ENCODE data around the gene PLCB4. TPM values are rescaled to one million over a fixed set of nuclear protein-coding genes. Genes with fewer than 3 reads are reported as not detected.

PLCB4 gene
- total RNA-seq, 4 donors from 2014 or later = 6.3 to 24.5 (median 10.4) TPM

GRCh38 chr20:9510911-9511310 is 442.0 kb downstream of the PLCB4 start:
- no peak overlapping the region for H3K27ac ChIP-seq
- no peaks in the 10 kb centered on the region for H3K9me3 ChIP-seq
- TF ChIP-seq CTCF (IDR thresholded peaks at IDR 0.05) = no peak
- TF ChIP-seq POLR2A (IDR thresholded peaks at IDR 0.05) = no peak
- TF ChIP-seq POLR2AphosphoS5 (IDR thresholded peaks at IDR 0.05) = no peak
- TF ChIP-seq EP300 (IDR thresholded peaks at IDR 0.05) = no peak
- no peak overlapping the region for H3K4me3 ChIP-seq
- peaks cover 23% of the 10 kb centered on the region for H3K4me1 ChIP-seq
- H3K27me3 ChIP-seq = peaks cover 88% of the 10 kb centered on the region
- WGBS = 75% methylated on average over 5 of the region's 5 CpGs
- DNase-seq (ENCODE audit: low spot score in 2 of 2) = no peak
- H3K36me3 ChIP-seq = no peaks in the 10 kb centered on the region

- no peak for TF ChIP-seq CTCF (IDR thresholded peaks at IDR 0.05)
- no peak for TF ChIP-seq POLR2AphosphoS5 (IDR thresholded peaks at IDR 0.05)
- no peak for TF ChIP-seq POLR2A (IDR thresholded peaks at IDR 0.05)
- no peak for TF ChIP-seq EP300 (IDR thresholded peaks at IDR 0.05)
- WGBS = 6% methylated on average over 9 of the region's 9 CpGs
- H3K4me3 ChIP-seq = no peak overlapping the region
Measured at GRCh38 chr20:9514072-9514460, 445.2 kb downstream of the PLCB4 start.

GRCh38 chr20:9514461-9515213 is 445.8 kb downstream of the PLCB4 start, which contains the start of gene LAMP5:
TSS of gene LAMP5 (plus strand) at chr20:9514590. CDS start at chr20:9514853, 263 bp downstream.
- WGBS = 3% methylated on average over 31 of the region's 38 CpGs
- Histone ChIP-seq H3K36me3 (no peaks in the 10 kb centered on the region), H3K27me3 (peaks cover 79% of the 10 kb centered on the region), H3K4me1 (peaks cover 20% of the 10 kb centered on the region), H3K4me3 (peak within 1 kb of the TSS; percentile 32), H3K9me3 (no peaks in the 10 kb centered on the region), H3K27ac (no peak within 1 kb of the TSS)
- no peak for DNase-seq (ENCODE audit: low spot score in 2 of 2)
- TF ChIP-seq CTCF (IDR thresholded peaks at IDR 0.05) (no peak), POLR2AphosphoS5 (IDR thresholded peaks at IDR 0.05) (no peak), POLR2A (IDR thresholded peaks at IDR 0.05) (no peak), EP300 (IDR thresholded peaks at IDR 0.05) (no peak)

More at GRCh38 chr20:9514072-9514460, 445.2 kb downstream of the PLCB4 start:
- Histone ChIP-seq H3K9me3 (no peaks in the 10 kb centered on the region), H3K27me3 (peaks cover 85% of the 10 kb centered on the region), H3K36me3 (no peaks in the 10 kb centered on the region), H3K4me1 (peaks cover 20% of the 10 kb centered on the region), H3K27ac (no peak overlapping the region)
- no peak for DNase-seq (ENCODE audit: low spot score in 2 of 2)

- no peak for DNase-seq (ENCODE audit: low spot score in 2 of 2)
- Histone ChIP-seq H3K27me3 (peaks cover 78% of the 10 kb centered on the region), H3K4me1 (peaks cover 20% of the 10 kb centered on the region), H3K36me3 (no peaks in the 10 kb centered on the region), H3K27ac (no peak overlapping the region), H3K4me3 (peak overlapping the region; percentile 32), H3K9me3 (no peaks in the 10 kb centered on the region)
- TF ChIP-seq CTCF (IDR thresholded peaks at IDR 0.05) (no peak), EP300 (IDR thresholded peaks at IDR 0.05) (no peak), POLR2AphosphoS5 (IDR thresholded peaks at IDR 0.05) (no peak), POLR2A (IDR thresholded peaks at IDR 0.05) (no peak)
- 5% methylated on average over 11 of the region's 13 CpGs for WGBS
Measured at GRCh38 chr20:9515214-9515585, 446.3 kb downstream of the PLCB4 start.

- Histone ChIP-seq H3K9me3 (no peaks in the 10 kb centered on the region), H3K27ac (no peak overlapping the region), H3K36me3 (no peaks in the 10 kb centered on the region), H3K27me3 (peaks cover 76% of the 10 kb centered on the region), H3K4me3 (peak overlapping the region; percentile 24), H3K4me1 (peaks cover 20% of the 10 kb centered on the region)
- 3% methylated on average over 16 of the region's 38 CpGs for WGBS
- TF ChIP-seq EP300 (IDR thresholded peaks at IDR 0.05) = no peak
- TF ChIP-seq POLR2A (IDR thresholded peaks at IDR 0.05) = no peak
- no peak for TF ChIP-seq CTCF (IDR thresholded peaks at IDR 0.05)
- no peak for TF ChIP-seq POLR2AphosphoS5 (IDR thresholded peaks at IDR 0.05)
- no peak for DNase-seq (ENCODE audit: low spot score in 2 of 2)
Measured at GRCh38 chr20:9515741-9516233, 446.9 kb downstream of the PLCB4 start.
